ENCODE data around the gene TMEM54.

The TMEM54 gene

GRCh38 chr1:32855861-32856617 is 45.1 kb downstream of the TMEM54 start:
- no peak overlapping the region for H3K4me3 ChIP-seq (ENCODE audit: low read depth, low read length)
- TF ChIP-seq CTCF (IDR thresholded peaks at IDR 0.05; ENCODE audit: low read depth, low read length, missing control alignments): no peak
- no peak for DNase-seq (ENCODE audit: low read depth)

- no peak overlapping the region for H3K4me3 ChIP-seq (ENCODE audit: low read depth, low read length)
- no peak for TF ChIP-seq CTCF (IDR thresholded peaks at IDR 0.05; ENCODE audit: low read depth, low read length, missing control alignments)
- DNase-seq (ENCODE audit: low read depth): no peak
Measured at GRCh38 chr1:32848354-32849063, 52.7 kb downstream of the TMEM54 start.
